Measurements from ENCODE around the gene TIGAR. TPM values are rescaled to one million over a fixed set of nuclear protein-coding genes. Genes with fewer than 3 reads are reported as not detected.

The TIGAR gene
- total RNA-seq, 4 donors from 2014 or later: 1.8 to 4.4 (median 2.5) TPM

DNA sequence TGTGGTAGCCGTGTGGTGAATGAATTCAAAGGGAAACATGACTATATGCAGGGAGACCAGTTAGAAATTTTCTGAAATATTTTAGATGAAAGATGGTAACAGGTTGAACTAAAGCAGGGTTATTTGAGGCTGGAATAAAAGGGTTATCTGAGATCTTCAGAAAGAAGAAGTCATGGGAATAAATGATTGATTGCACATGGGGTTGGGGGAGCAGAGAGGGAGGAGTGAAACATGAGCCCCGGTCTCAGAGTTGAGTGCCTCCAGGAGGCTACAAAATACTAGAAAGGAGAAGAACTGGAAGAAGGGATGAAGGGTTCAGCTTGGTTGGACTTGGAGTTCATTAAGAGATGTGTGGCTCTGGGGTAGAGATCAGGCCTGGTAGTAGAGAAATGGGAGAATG lies 74.8 kb downstream of the TIGAR start:
- Histone ChIP-seq H3K4me3 (no peak overlapping the region), H3K36me3 (no peaks in the 10 kb centered on the region), H3K27ac (no peak overlapping the region), H3K4me1 (no peaks in the 10 kb centered on the region), H3K27me3 (peaks cover 0 to 9% of the 10 kb centered on the region in 2 donors), H3K9me3 (no peaks in the 10 kb centered on the region)
- no peak for TF ChIP-seq POLR2A (IDR thresholded peaks at IDR 0.05)
- no peak for TF ChIP-seq EP300 (IDR thresholded peaks at IDR 0.05)
- TF ChIP-seq CTCF (IDR thresholded peaks at IDR 0.05): no peak
- DNase-seq (ENCODE audit: low spot score in 2 of 2): no peak
- 70 to 78% methylated on average over 2 of the region's 2 CpGs for WGBS, 2 donors

GRCh38 chr12:4401117-4401516 lies 80.1 kb downstream of the TIGAR start:
- Histone ChIP-seq H3K4me3 (no peak overlapping the region), H3K4me1 (no peaks in the 10 kb centered on the region), H3K27ac (no peak overlapping the region), H3K27me3 (no peaks in the 10 kb centered on the region), H3K36me3 (no peaks in the 10 kb centered on the region), H3K9me3 (peaks cover 0 to 10% (median 0%) of the 10 kb centered on the region in 4 donors)
- WGBS, 2 donors: 77 to 85% methylated on average over 3 of the region's 3 CpGs
- DNase-seq (ENCODE audit: low spot score in 2 of 2): no peak
- no peak for TF ChIP-seq EP300 (IDR thresholded peaks at IDR 0.05)
- no peak for TF ChIP-seq POLR2A (IDR thresholded peaks at IDR 0.05)
- TF ChIP-seq CTCF (IDR thresholded peaks at IDR 0.05): no peak

DNA sequence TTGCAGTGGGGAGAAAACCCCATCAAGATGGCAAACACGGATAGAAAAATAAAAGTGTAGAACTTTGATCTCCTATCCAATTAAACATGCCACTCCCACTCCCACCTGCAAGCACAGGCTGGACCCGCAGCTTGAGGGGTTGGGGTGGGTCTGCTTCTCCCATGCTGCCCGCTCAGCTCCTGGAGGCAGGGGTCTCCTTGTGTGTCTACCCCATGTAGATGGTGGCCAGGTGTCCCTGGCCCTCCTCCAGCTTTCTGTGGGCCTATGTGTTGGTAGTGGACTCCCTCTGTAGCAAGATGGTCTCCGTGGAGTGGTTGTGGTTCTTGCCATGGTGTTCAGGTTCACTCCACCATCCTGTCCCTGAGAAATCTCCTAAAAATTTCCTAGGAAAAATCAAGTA lies 82.0 kb downstream of the TIGAR start:
- Histone ChIP-seq H3K9me3 (peaks cover 0 to 10% (median 0%) of the 10 kb centered on the region in 4 donors), H3K4me3 (no peak overlapping the region), H3K27ac (no peak overlapping the region), H3K36me3 (no peaks in the 10 kb centered on the region), H3K27me3 (no peaks in the 10 kb centered on the region), H3K4me1 (no peaks in the 10 kb centered on the region)
- DNase-seq (ENCODE audit: low spot score in 2 of 2): no peak
- no peak for TF ChIP-seq EP300 (IDR thresholded peaks at IDR 0.05)
- TF ChIP-seq POLR2A (IDR thresholded peaks at IDR 0.05): no peak
- WGBS, 2 donors: 80 to 84% methylated on average over 4 of the region's 4 CpGs

Other genes starting within 250 kb of the TIGAR start
- 100 to 1,000 TPM in 1 of 4 donors, 10 to 100 TPM in 3; 84.1 to 124 (median 89.7) TPM for gene CCND2, start 47.5 kb upstream of the TIGAR start, total RNA-seq
- not detected for gene FGF23, start 58.5 kb downstream of the TIGAR start, total RNA-seq
- gene FGF6, start 124.6 kb downstream of the TIGAR start, total RNA-seq: not detected
- 1 to 10 TPM in 2 of 4 donors, under 1 TPM in 2; 0.44 to 4.8 (median 1.6) TPM for gene RAD51AP1, start 217.7 kb downstream of the TIGAR start, total RNA-seq
- 10 to 100 TPM; 26.7 to 54.0 (median 40.9) TPM for gene DYRK4, start 241.0 kb downstream of the TIGAR start, total RNA-seq